ENCODE measurements around the gene ADGRG6. TPM values are rescaled to one million over a fixed set of nuclear protein-coding genes. Genes with fewer than 3 reads are reported as not detected.

The ADGRG6 gene
- total and polyA plus RNA-seq, 2 of the 8 experiments (the other 6 are each of a cell fraction or from before 2014, with no cell fraction given): 1.1 to 6.2 TPM

GRCh38 chr6:142414462-142415250 lies 112.8 kb downstream of the ADGRG6 start:
- H2BK15ac ChIP-seq (ENCODE audit: low read length): no peak overlapping the region
- no peaks in the 10 kb centered on the region for H4K20me1 ChIP-seq (replicated peaks in 1 of 2; ENCODE audit: control insufficient read depth in 1 of 2, insufficient read depth in 2 of 2, low read length in 2 of 2)
- no peaks in the 10 kb centered on the region for H3K23me2 ChIP-seq (ENCODE audit: low read depth, low read length)
- H2BK120ac ChIP-seq (replicated peaks; ENCODE audit: low read depth, low read length): no peak overlapping the region
- no peak overlapping the region for H4K5ac ChIP-seq (ENCODE audit: insufficient read length, low read depth, low read length)
- ChIA-PET POLR2A (ENCODE audit: partially characterized antibody) (no interaction called here), CTCF (ENCODE audit: partially characterized antibody) (interaction anchor here (0.7 to 0.9 kb wide), 2 partner anchors 60 to 886 kb away, joined by 3 read pairs; no protein-coding TSS in a partner anchor)
- H3K4me1 ChIP-seq (replicated peaks in 1 of 4; ENCODE audit: control insufficient read depth in 3 of 4, insufficient read depth in 4 of 4, low read length in 3 of 4): peaks cover 0 to 4% (median 2%) of the 10 kb centered on the region in 4 experiments; a peak in 2 of 7 replicates
- no peaks in the 10 kb centered on the region for H3K79me2 ChIP-seq (ENCODE audit: control insufficient read depth in 1 of 2, insufficient read depth in 2 of 2, low read length in 2 of 2)
- no peaks in the 10 kb centered on the region for H3K36me3 ChIP-seq (ENCODE audit: control insufficient read depth in 2 of 4, insufficient read depth in 4 of 4, low read length in 3 of 4)
- H3K23ac ChIP-seq (ENCODE audit: insufficient read length): no peak overlapping the region
- H2BK12ac ChIP-seq (ENCODE audit: low read depth, low read length): no peak overlapping the region
- no peak overlapping the region for H3K18ac ChIP-seq (ENCODE audit: extremely low read depth, low read length)
- H3K9ac ChIP-seq (replicated peaks in 1 of 4; ENCODE audit: extremely low read depth in 1 of 4, low read depth in 3 of 4, low read length in 3 of 4): no peak overlapping the region
- H3K27ac ChIP-seq (ENCODE audit: low read depth, low read length): no peak overlapping the region
- H4K8ac ChIP-seq (ENCODE audit: extremely low read depth, insufficient read depth, low read length): no peak overlapping the region
- H3K14ac ChIP-seq (ENCODE audit: insufficient read length): no peak overlapping the region
- no peak overlapping the region for H3K4me3 ChIP-seq (ENCODE audit: extremely low read depth in 1 of 4, insufficient read depth in 2 of 4, low read depth in 3 of 4, low read length in 4 of 4)
- no peak overlapping the region for H3K4me2 ChIP-seq (ENCODE audit: insufficient read depth in 1 of 2, low read depth in 2 of 2, low read length in 2 of 2)
- H3K9me3 ChIP-seq (ENCODE audit: insufficient read depth in 2 of 2, low read depth in 1 of 2, low read length in 1 of 2): no peaks in the 10 kb centered on the region
- FAIRE-seq: no peak
- H3K4ac ChIP-seq (replicated peaks; ENCODE audit: insufficient read length, low read depth, low read length): no peak overlapping the region
- no peak overlapping the region for H4K91ac ChIP-seq (replicated peaks; ENCODE audit: insufficient read length, low read length)
- H3K27me3 ChIP-seq (replicated peaks in 1 of 4; ENCODE audit: control insufficient read depth in 3 of 4, extremely low read depth in 1 of 4, insufficient read depth in 3 of 4, low read length in 3 of 4): no peaks in the 10 kb centered on the region
- H3K56ac ChIP-seq (replicated peaks; ENCODE audit: insufficient read length, low read depth, low read length): no peak overlapping the region
- no peak for DNase-seq (ENCODE audit: low read depth in 1 of 2, low spot score in 2 of 2)
- H2AK5ac ChIP-seq (ENCODE audit: low read depth, low read length): no peak overlapping the region
- H2AFZ ChIP-seq (ENCODE audit: low read length): no peak overlapping the region
- H2BK5ac ChIP-seq (ENCODE audit: low read depth, low read length): no peak overlapping the region
- H2BK20ac ChIP-seq (ENCODE audit: low read length): no peak overlapping the region
- 92% methylated on average over 8 of the region's 8 CpGs; no CpG with 5 or more reads in 1 of the 2 experiments for WGBS, 2 experiments (ENCODE audit: extremely low coverage in 1 of 2, insufficient coverage in 1 of 2, insufficient read length in 1 of 2, insufficient replicate concordance in 2 of 2, low coverage in 1 of 2, low lambda C conversion rate in 2 of 2, missing lambda C conversion rate in 1 of 2)
- no peaks in the 10 kb centered on the region for H3K79me1 ChIP-seq (ENCODE audit: low read depth, low read length)
- TF ChIP-seq E2F6 (IDR thresholded peaks at IDR 0.05) (no peak), NRF1 (IDR thresholded peaks at IDR 0.05; ENCODE audit: low read depth, low read length) (no peak), SRF (IDR thresholded peaks at IDR 0.05; ENCODE audit: low read depth, low read length) (no peak), POU5F1 (IDR thresholded peaks at IDR 0.05; ENCODE audit: low read depth, low read length) (no peak), SP1 (IDR thresholded peaks at IDR 0.05; ENCODE audit: low read depth, low read length) (no peak), MAFK (IDR thresholded peaks at IDR 0.05; ENCODE audit: low read depth, low read length) (no peak), RAD21 (IDR thresholded peaks at IDR 0.05 in 1 of 2, conservative IDR thresholded peaks at IDR 0.05 in 1 of 2; ENCODE audit: low read depth in 2 of 2, low read length in 2 of 2) (no peak)

Data from H1 (cell line).